HG03196 (cell line): ENCODE results near the gene ALG14.
"Not testable (repeated sequence)": the region's sequence is repeated elsewhere in the genome, so short reads cannot be mapped to it uniquely, and the experiment has no call there.

Source experiments
- ATAC-seq: cut with Tn5 transposase; IDR thresholded peaks from one replicate; pipeline ENCODE4 v1.9.1; 2021; ENCODE audit not compliant: unreplicated experiment

Gene ALG14

DNA sequence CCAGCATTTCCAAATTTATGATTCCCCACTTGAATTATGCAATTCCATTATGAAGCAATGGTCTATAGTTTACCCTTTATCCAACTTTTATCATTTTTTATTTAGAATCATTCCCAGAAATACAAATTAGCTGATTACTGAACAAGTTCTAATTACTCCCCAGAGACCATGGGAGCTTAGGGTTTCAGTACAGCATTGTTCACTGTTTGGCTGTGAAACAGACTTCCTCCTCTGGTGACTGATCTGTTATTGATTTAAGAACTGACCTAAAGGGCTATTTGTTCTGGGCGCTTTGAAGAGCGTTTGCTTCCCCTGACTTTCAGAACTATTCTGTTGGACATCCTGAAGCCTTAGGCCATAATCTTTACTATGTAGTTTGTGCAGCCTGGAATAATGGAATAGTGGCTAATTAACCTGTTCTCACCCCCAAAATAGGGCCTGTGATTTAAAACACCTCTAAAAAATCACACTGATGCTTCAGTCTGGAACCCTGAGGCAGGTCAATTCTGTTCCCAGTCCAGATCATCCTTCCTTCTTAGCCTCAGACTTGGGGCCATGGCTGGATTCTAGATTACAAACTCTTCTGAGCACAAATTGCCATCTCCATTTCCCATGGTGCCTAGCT, 58.7 kb downstream of the ALG14 start:
- ATAC-seq, result no peak

DNA sequence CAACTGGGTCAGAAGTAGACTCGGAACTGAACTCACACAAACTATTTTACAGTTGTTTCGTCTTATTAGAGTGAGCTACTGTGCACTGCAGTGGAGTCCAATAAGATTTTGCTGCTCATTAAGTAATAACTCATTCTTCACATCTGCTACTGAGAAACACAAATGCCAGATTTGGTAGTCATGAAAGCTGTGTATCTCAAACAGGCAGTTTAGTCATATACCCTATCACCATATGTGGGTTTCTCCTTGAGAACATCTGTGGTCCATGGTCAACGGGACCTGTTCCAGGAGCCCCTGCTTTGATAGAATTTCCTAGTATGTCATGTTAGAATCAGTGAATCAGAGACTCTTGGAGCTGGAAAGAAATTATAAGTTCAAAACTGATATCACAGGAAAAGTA, 60.4 kb downstream of the ALG14 start:
- ATAC-seq, result no peak

- no peak for ATAC-seq
Measured at GRCh38 chr1:95010158-95010557, 62.6 kb downstream of the ALG14 start.

- ATAC-seq, result no peak
Measured at GRCh38 chr1:95007687-95008086, 65.1 kb downstream of the ALG14 start.

GRCh38 chr1:95006681-95007080, 66.1 kb downstream of the ALG14 start:
- ATAC-seq, result no peak

- ATAC-seq, result no peak
Measured at GRCh38 chr1:95005584-95005983, 67.2 kb downstream of the ALG14 start.

DNA sequence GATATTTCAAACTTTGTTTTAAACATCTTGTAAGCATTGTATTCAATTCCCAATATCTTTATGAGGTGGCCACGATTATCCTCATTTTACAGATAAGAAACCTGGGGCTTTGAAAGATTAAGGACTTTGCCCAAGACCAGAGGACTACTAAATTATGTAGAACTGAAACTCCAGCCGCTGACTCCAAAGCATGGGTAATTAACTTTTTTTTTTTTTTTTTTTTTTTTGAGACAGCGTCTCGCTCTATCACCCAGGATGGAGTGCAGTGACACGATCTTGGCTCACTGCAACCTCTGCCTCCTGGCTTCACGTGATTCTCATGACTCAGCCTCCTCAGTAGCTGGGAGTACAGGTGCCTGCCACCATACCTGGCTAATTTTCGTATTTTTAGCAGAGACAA, 68.7 kb downstream of the ALG14 start:
- ATAC-seq, result no peak

DNA sequence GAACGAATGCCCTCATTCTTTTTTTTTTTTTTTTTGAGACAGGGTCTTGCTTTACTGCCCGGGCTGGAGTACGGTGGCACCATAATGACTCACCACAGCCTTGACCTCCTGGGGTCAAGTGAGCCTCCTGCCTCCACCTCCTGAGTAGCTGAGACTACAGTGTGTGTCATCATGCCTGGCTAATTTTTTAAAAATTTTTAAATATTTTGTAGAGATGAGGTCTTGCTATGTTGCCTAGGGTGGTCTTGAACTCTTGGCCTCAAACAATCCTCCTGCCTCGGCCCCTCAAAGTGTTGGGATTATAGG, 69.4 kb downstream of the ALG14 start:
- no peak for ATAC-seq

- ATAC-seq, result no peak
Measured at GRCh38 chr1:95002540-95003432, 70.0 kb downstream of the ALG14 start.

DNA sequence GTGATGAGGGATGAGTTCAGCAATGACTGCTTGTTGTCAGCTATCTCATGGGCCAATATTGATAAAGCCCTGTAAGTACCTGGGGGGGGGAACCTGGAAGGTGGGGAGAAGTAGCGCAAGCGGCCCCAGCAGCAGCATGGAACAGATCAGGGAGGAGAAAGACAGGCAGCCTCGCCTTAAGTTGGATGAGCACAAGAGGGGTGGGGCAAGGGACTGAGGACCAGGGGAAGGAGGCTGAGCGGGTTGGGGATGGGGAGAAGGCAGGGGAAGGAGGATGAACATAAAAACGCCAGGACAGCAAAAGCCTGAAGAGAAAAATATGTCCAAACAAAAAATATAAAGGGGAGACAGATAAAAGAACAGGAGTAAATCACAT, 70.6 kb downstream of the ALG14 start:
- ATAC-seq, result no peak

GRCh38 chr1:94999456-95000131, 73.2 kb downstream of the ALG14 start:
- no peak for ATAC-seq

DNA sequence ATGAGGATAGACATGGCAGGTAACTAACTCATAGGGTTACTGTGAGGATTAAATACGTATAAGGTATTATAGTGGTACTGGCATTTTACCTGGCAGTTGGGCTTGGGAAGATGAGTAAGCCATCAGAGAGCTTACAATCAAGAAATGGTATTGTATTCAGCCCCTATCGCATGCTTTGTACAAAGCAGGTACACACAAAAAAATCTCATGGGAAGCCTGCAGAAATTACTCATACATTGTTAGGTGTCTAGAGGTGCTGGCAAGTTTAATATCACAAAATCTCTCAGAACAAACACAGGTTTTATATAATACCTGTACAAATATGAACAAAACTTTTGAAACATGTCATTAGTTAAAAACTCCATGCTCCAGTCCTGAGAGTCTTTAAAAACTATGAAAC, 74.0 kb downstream of the ALG14 start:
- ATAC-seq, result no peak

DNA sequence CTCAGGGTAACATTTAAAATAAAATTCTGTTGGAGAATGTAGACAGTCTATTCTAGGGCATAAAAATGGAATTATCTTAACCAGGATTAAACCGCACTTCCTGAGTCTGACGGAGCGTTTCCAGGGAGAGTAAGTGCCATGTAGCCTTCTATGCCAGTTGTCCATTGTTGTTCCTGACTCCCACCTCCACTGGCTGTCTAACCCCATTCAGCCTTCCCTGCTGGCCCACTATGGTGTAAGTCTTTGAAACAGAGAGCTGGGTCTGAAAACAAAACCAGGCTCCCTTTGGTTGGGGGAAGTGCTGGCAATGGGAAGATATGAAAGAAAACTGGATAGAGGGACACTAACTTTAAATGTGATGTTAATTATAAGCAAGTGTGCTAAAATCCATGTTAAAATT, 74.6 kb downstream of the ALG14 start:
- no peak for ATAC-seq

DNA sequence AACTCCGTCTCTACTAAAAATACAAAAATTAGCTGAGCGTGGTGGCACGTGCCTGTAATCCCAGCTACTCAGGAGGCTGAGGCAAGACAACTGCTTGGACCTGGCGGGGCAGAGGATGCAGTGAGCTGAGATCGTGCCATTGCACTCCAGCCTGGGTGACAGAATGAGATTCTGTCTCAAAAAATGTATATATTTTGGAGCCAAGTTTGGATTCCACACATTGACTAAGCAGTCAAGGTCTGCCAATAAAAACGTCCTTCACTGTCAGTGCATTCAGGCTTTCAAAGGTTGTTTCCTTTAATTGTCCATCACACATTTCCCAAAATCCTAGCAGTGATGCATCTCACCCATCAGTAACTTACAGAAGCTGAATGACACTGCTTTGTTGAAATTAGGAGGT, 77.2 kb downstream of the ALG14 start:
- ATAC-seq, result not testable (repeated sequence)

DNA sequence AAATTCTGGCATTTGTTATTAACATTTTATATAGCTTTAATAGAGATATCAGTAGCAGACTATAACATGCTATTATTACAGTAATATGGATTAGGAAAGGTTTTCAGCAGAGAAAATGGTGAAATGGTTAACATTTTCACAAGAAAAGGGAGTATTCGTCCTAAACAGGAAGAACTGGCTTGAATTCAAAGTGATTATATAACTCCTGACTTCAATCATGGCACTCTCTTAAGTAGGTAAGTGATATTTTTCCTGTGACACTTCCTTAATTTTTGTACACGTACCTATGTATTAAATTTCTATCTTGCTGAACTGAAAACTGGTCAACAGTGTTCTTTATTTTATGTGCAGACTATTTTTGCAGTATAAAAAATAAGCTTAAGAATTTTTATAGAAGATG, 77.9 kb downstream of the ALG14 start:
- ATAC-seq, result no peak

- ATAC-seq, result no peak
Measured at GRCh38 chr1:94993931-94994645, 78.7 kb downstream of the ALG14 start.

GRCh38 chr1:94992863-94993563, 79.7 kb downstream of the ALG14 start:
- ATAC-seq, result no peak

DNA sequence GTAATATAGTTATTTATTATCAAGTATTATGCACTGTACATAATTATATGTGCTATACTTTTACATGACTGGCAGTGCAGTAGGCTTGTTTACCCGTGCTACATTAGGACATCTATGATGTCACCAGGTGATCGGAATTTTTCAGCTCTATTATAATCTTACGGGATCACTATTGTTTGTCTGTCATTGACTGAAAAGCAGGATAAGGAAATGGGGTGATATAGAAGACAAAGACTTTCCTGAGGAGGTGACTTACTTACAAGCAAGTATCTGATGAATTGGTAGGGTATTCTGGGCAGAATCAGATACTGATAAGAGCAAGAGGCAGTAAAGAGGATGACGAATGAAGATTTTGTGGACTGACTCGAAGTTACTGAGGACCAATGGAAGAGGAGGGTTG, 80.6 kb downstream of the ALG14 start:
- no peak for ATAC-seq

DNA sequence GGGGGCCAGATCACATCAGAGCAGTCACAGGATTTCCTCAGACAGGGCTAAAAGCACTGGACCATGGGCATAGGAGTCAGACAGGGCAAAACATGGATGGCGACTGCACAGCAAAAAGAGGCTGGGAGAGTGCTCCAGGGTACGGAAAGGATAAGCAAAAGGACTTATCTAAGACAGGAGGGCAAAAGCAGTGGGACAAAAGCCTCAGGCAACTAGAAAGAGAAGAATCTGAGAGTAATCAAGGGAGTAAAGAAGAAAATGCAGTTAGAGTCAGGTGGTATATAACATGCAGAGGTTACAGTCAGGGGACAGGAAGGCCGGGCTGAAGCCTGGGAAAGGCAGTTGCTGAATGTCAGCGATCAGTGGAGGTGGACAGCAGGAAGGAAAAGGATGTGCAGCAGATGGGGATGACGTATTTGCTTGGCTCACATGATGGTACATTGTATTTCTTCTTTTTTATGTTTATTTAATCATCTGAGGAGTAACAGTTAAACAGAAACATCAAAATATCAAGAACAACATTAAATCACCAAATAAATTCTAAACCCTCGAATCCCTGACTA, 82.8 kb downstream of the ALG14 start:
- no peak for ATAC-seq

GRCh38 chr1:94989398-94989797, 83.4 kb downstream of the ALG14 start:
- ATAC-seq, result no peak

- ATAC-seq, result no peak
Measured at GRCh38 chr1:94988356-94988755, 84.4 kb downstream of the ALG14 start.
